Neutrophil (primary cell): ENCODE results near the gene FRYL.

Source experiments
- H3K27ac ChIP-seq: fragments of 200-600 bp; sonication (generic); 2 replicates; pipeline ENCODE4 v1.5.1; 2016; ENCODE audit warnings: mild to moderate bottlenecking, moderate library complexity
- H3K27me3 ChIP-seq: fragments of 200-600 bp; sonication (generic); 2 replicates; pipeline ENCODE4 v1.6.0; 2016; ENCODE audit warnings: mild to moderate bottlenecking
- H3K36me3 ChIP-seq: fragments of 200-600 bp; sonication (generic); 2 replicates; pipeline ENCODE4 v1.5.1; 2017
- H3K4me1 ChIP-seq, 2 experiments: fragments of 200-600 bp in 1 of 2; sonication (generic) in 1 of 2; 1 replicate in 1 of 2; 2 replicates in 1 of 2; pipeline versions ENCODE4 v1.5.1 to v1.6.1; 2013 to 2016; ENCODE audit warnings: low read depth in 1 of 2, low read length in 1 of 2, mild to moderate bottlenecking in 1 of 2, moderate library complexity in 1 of 2; ENCODE audit not compliant: control insufficient read depth in 1 of 2, insufficient read depth in 1 of 2
- H3K4me3 ChIP-seq, 2 experiments: fragments of 200-600 bp in 1 of 2; sonication (generic) in 1 of 2; 1 replicate in 1 of 2; 2 replicates in 1 of 2; pipeline ENCODE4 v1.5.1; 2013 to 2016; ENCODE audit warnings: low read depth in 1 of 2, low read length in 1 of 2, mild to moderate bottlenecking in 1 of 2, moderate library complexity in 1 of 2
- H3K9me3 ChIP-seq: fragments of 200-600 bp; sonication (generic); 2 replicates; pipeline ENCODE4 v1.5.1; 2016
- TF ChIP-seq, protein P1 (sequence below): fragments of 200-600 bp; sonication (generic); IDR thresholded peaks from 2 replicates; pipeline ENCODE4 v1.5.1; 2016; ENCODE audit warnings: antibody characterized with exemption

The FRYL gene

DNA sequence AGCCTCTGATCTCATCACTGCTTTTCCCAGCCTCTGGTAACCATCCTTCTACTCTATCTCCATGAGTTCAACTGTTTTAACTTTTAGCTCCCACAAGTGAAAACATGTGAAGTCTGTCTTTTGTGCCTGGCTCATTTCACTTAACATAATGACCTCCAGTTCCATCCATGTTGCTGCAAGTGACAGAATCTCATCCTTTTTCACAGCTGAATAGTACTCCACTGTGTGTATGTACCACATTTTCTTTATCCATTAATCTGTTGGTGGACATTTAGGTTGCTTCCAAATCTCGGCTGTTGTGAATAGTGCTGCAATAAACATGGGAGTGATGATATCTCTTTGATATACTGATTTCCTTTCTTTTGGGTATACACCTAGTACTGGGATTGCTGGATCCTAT lies 109.5 kb downstream of the FRYL start:
- Histone ChIP-seq H3K27me3 (no peaks in the 10 kb centered on the region), H3K27ac (no peak overlapping the region), H3K4me3 (no peak overlapping the region), H3K4me1 (peaks cover 0 to 4% of the 10 kb centered on the region in 2 experiments), H3K36me3 (no peaks in the 10 kb centered on the region), H3K9me3 (no peaks in the 10 kb centered on the region)
- TF ChIP-seq, protein P1, sequence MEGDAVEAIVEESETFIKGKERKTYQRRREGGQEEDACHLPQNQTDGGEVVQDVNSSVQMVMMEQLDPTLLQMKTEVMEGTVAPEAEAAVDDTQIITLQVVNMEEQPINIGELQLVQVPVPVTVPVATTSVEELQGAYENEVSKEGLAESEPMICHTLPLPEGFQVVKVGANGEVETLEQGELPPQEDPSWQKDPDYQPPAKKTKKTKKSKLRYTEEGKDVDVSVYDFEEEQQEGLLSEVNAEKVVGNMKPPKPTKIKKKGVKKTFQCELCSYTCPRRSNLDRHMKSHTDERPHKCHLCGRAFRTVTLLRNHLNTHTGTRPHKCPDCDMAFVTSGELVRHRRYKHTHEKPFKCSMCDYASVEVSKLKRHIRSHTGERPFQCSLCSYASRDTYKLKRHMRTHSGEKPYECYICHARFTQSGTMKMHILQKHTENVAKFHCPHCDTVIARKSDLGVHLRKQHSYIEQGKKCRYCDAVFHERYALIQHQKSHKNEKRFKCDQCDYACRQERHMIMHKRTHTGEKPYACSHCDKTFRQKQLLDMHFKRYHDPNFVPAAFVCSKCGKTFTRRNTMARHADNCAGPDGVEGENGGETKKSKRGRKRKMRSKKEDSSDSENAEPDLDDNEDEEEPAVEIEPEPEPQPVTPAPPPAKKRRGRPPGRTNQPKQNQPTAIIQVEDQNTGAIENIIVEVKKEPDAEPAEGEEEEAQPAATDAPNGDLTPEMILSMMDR: no peak

DNA sequence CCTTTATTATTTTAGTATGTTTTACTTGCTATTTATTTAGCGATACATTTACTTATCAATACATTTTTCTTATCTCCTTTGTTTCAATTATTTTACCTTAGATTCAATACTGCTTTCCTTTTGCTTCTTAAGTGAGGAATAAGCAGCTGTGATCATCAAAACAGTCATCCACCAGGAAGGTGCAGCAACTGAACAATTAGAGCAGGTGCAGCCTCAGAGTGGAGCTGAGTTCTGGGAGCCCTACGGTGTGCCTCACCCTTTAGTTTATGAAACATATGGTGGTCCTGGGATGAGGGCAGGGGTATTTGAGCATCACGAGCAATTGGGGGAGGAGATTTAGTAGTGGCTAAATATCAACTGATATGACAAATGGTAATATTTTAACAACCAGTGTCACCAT lies 111.0 kb downstream of the FRYL start:
- no peaks in the 10 kb centered on the region for H3K9me3 ChIP-seq
- H3K4me3 ChIP-seq: no peak overlapping the region
- no peaks in the 10 kb centered on the region for H3K36me3 ChIP-seq
- TF ChIP-seq, protein P1: no peak
- no peaks in the 10 kb centered on the region for H3K27me3 ChIP-seq
- peaks cover 0 to 4% of the 10 kb centered on the region in 2 experiments for H3K4me1 ChIP-seq
- no peak overlapping the region for H3K27ac ChIP-seq

DNA sequence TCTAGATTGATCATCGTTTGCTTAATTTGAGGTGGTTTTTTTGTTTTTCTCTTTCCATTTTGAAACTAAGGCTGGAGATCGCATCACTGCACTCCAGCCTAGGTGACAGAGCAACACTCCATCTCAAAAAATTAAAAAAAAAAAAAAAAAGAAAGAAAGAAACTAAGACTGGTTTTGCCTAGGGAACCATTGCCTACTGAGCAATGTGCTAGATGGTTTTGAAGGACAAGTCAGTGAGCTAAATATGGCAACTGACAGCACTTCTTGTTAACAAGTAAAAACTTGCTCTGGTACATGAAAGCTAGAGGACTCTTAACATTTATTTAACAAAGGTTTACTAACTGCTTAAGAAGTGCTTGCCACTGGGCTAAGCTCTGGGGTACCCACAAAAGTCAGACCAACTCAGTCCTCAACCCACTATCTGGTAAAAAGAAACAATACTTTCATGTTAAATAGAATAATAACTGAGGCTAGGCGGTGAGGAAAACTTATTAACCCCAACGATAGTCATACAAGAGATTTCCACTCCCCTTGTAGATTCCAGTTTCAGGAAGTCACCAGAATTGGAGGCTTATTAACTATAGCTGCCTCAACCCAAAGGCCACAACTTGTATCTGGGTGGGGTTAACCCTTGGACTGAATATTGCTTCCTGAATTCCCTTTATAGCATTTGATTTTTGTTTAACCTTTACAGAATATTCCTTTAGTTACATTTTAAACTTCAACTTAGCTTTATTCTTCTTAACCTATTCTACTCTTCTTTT lies 111.6 kb downstream of the FRYL start:
- Histone ChIP-seq H3K9me3 (no peaks in the 10 kb centered on the region), H3K27me3 (no peaks in the 10 kb centered on the region), H3K4me1 (peaks cover 0 to 4% of the 10 kb centered on the region in 2 experiments), H3K36me3 (no peaks in the 10 kb centered on the region), H3K4me3 (no peak overlapping the region), H3K27ac (no peak overlapping the region)
- TF ChIP-seq, protein P1: no peak

DNA sequence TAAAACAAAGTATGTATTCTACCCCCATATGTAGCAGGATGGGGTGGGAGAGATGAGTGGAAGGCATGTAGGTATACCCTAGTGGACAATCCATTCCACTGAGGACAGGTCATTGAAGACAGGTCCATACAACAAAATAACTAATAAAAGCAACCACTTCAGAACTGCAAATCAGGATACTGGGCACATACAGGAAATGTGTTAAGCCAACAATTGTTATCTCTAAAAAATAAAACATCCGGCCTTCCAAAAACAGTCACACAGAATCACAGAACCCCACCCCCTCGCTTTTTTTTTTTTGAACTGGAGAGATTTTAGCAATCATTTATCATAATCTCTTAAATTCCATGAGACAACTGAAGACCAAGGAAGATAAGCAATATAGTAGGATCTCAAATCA lies 112.9 kb downstream of the FRYL start:
- H3K36me3 ChIP-seq: no peaks in the 10 kb centered on the region
- H3K27me3 ChIP-seq: no peaks in the 10 kb centered on the region
- peaks cover 0 to 4% of the 10 kb centered on the region in 2 experiments for H3K4me1 ChIP-seq
- H3K27ac ChIP-seq: peak overlapping the region; percentile 12
- TF ChIP-seq, protein P1: no peak
- no peaks in the 10 kb centered on the region for H3K9me3 ChIP-seq
- H3K4me3 ChIP-seq: no peak overlapping the region

DNA sequence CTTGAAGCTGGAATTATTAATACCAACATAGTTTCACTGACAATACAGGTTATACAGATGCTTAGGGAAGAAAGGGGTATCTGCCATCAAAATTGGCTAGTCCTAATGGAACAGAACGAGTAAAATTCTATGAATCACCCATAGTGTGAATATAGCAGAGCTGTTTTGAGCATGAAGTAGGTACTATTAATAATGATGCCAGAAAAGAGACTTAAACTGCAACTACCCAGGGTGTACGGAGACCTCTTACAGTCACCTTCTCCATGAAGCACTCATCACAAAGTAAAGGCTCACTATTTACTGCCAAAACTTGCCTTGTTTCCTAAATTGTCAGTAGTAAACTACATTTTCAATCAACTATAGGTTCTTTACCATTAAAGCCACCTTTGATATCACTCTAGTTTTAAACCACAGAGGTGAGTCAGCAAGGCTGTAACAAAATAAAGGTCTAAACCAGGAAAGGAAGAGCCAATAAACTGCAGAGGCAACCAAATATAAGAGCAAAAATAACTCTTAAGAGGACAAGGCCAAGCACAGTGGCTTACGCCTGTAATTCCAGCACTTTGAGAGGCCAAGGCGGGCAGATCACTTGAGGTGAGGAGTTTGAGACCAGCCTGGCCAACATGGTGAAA lies 114.4 kb downstream of the FRYL start:
- Histone ChIP-seq H3K4me1 (peaks cover 0 to 4% of the 10 kb centered on the region in 2 experiments), H3K36me3 (no peaks in the 10 kb centered on the region), H3K27ac (no peak overlapping the region), H3K9me3 (no peaks in the 10 kb centered on the region), H3K4me3 (no peak overlapping the region), H3K27me3 (no peaks in the 10 kb centered on the region)
- TF ChIP-seq, protein P1: no peak
